Panc1 (cell line): Measurements from ENCODE around the gene RIPOR3.

Experiments
- POLR2AphosphoS5 ChIP-seq: IDR thresholded peaks from 2 replicates; pipeline ENCODE4 v1.6.1; 2012; ENCODE audit warnings: mild to moderate bottlenecking, low read depth, low read length, moderate library complexity
- SIN3A ChIP-seq: IDR thresholded peaks from 2 replicates; pipeline ENCODE4 v1.6.1; 2012; ENCODE audit warnings: low read depth, mild to moderate bottlenecking, low read length, moderate library complexity, borderline replicate concordance; ENCODE audit not compliant: insufficient read depth
- TCF7L2 ChIP-seq: IDR thresholded peaks from 2 replicates; pipeline ENCODE4 v1.6.1; 2011; ENCODE audit warnings: mild to moderate bottlenecking, low read depth, low read length, inconsistent platforms
- TF ChIP-seq, protein P1 (sequence below): fragments of 450-650 bp; IDR thresholded peaks from 2 replicates; pipeline ENCODE4 v1.5.1; 2017; ENCODE audit warnings: mild to moderate bottlenecking
- TF ChIP-seq, protein P2 (sequence below), 2 experiments: IDR thresholded peaks; 2 replicates each; pipeline ENCODE4 v1.6.1; 2011 to 2012; ENCODE audit warnings: low read depth in 2 of 2, control low read depth in 1 of 2, low read length in 1 of 2, mild to moderate bottlenecking in 1 of 2, moderate library complexity in 1 of 2; ENCODE audit not compliant: insufficient read depth in 1 of 2

DNA sequence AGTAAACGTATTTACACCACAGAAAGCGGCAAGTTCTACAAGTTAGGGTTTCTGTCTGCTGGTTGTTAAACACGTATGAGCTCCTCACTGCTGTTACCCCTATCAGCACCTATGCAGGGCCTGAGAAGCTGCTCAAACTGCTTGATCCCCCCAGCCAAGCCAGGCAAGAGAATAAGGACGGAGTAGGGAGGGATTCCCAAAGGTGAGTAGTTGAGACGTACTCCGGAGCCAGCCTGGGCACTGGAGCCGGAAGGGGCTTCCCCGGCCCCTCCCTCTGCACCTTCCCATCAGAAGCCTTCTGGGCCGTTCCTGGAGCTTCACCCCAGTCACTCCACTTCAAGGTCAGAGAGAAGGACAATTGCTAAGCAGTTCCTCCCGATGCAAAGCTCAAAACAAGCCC lies 58.0 kb downstream of the RIPOR3 start:
- TF ChIP-seq, protein P1, sequence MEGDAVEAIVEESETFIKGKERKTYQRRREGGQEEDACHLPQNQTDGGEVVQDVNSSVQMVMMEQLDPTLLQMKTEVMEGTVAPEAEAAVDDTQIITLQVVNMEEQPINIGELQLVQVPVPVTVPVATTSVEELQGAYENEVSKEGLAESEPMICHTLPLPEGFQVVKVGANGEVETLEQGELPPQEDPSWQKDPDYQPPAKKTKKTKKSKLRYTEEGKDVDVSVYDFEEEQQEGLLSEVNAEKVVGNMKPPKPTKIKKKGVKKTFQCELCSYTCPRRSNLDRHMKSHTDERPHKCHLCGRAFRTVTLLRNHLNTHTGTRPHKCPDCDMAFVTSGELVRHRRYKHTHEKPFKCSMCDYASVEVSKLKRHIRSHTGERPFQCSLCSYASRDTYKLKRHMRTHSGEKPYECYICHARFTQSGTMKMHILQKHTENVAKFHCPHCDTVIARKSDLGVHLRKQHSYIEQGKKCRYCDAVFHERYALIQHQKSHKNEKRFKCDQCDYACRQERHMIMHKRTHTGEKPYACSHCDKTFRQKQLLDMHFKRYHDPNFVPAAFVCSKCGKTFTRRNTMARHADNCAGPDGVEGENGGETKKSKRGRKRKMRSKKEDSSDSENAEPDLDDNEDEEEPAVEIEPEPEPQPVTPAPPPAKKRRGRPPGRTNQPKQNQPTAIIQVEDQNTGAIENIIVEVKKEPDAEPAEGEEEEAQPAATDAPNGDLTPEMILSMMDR: no peak
- TF ChIP-seq TCF7L2 (no peak), POLR2AphosphoS5 (0 out of 2 replicates have a peak, but pooled peaks have one; percentile 52), SIN3A (no peak)
- TF ChIP-seq, protein P2, sequence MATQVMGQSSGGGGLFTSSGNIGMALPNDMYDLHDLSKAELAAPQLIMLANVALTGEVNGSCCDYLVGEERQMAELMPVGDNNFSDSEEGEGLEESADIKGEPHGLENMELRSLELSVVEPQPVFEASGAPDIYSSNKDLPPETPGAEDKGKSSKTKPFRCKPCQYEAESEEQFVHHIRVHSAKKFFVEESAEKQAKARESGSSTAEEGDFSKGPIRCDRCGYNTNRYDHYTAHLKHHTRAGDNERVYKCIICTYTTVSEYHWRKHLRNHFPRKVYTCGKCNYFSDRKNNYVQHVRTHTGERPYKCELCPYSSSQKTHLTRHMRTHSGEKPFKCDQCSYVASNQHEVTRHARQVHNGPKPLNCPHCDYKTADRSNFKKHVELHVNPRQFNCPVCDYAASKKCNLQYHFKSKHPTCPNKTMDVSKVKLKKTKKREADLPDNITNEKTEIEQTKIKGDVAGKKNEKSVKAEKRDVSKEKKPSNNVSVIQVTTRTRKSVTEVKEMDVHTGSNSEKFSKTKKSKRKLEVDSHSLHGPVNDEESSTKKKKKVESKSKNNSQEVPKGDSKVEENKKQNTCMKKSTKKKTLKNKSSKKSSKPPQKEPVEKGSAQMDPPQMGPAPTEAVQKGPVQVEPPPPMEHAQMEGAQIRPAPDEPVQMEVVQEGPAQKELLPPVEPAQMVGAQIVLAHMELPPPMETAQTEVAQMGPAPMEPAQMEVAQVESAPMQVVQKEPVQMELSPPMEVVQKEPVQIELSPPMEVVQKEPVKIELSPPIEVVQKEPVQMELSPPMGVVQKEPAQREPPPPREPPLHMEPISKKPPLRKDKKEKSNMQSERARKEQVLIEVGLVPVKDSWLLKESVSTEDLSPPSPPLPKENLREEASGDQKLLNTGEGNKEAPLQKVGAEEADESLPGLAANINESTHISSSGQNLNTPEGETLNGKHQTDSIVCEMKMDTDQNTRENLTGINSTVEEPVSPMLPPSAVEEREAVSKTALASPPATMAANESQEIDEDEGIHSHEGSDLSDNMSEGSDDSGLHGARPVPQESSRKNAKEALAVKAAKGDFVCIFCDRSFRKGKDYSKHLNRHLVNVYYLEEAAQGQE (IDR thresholded peaks at IDR 0.05; ENCODE audit: insufficient read depth in 1 of 2, low read depth in 2 of 2, low read length in 1 of 2): no peak
